Measurements from ENCODE around the gene ADAMTS2. TPM values are rescaled to one million over a fixed set of nuclear protein-coding genes. Genes with fewer than 3 reads are reported as not detected.
A peak's percentile ranks its signal among the peaks of the same experiment; 100 is the strongest.

Gene ADAMTS2
- total RNA-seq, 1 donor from 2014 or later, result 0.29 TPM

- DNase-seq (ENCODE audit: low read depth), result peak; percentile 81
- TF ChIP-seq CTCF (conservative IDR thresholded peaks at IDR 0.05; ENCODE audit: low read depth, low read length), result no peak
- no peak overlapping the region for H3K4me3 ChIP-seq (ENCODE audit: low read depth, low read length)
These were observed 69.1 kb downstream of the ADAMTS2 start for GRCh38 chr5:179275941-179276837.

GRCh38 chr5:179275381-179275878 lies 69.8 kb downstream of the ADAMTS2 start:
- no peak overlapping the region for H3K4me3 ChIP-seq (ENCODE audit: low read depth, low read length)
- DNase-seq (ENCODE audit: low read depth), result no peak
- TF ChIP-seq CTCF (conservative IDR thresholded peaks at IDR 0.05; ENCODE audit: low read depth, low read length), result no peak

- no peak overlapping the region for H3K4me3 ChIP-seq (ENCODE audit: low read depth, low read length)
- TF ChIP-seq CTCF (conservative IDR thresholded peaks at IDR 0.05; ENCODE audit: low read depth, low read length), result peak; percentile 36
- no peak for DNase-seq (ENCODE audit: low read depth)
These were observed 70.6 kb downstream of the ADAMTS2 start for GRCh38 chr5:179274321-179275315.

- H3K4me3 ChIP-seq (ENCODE audit: low read depth, low read length), result no peak overlapping the region
- no peak for DNase-seq (ENCODE audit: low read depth)
- TF ChIP-seq CTCF (conservative IDR thresholded peaks at IDR 0.05; ENCODE audit: low read depth, low read length), result no peak
These were observed 71.7 kb downstream of the ADAMTS2 start for GRCh38 chr5:179273441-179274145.

GRCh38 chr5:179273073-179273435 lies 72.2 kb downstream of the ADAMTS2 start:
- no peak for TF ChIP-seq CTCF (conservative IDR thresholded peaks at IDR 0.05; ENCODE audit: low read depth, low read length)
- no peak for DNase-seq (ENCODE audit: low read depth)
- H3K4me3 ChIP-seq (ENCODE audit: low read depth, low read length), result no peak overlapping the region

GRCh38 chr5:179272326-179273072 lies 72.8 kb downstream of the ADAMTS2 start:
- no peak for DNase-seq (ENCODE audit: low read depth)
- H3K4me3 ChIP-seq (ENCODE audit: low read depth, low read length), result no peak overlapping the region
- TF ChIP-seq CTCF (conservative IDR thresholded peaks at IDR 0.05; ENCODE audit: low read depth, low read length), result no peak

Measured in epithelial cell of proximal tubule (primary cell).